ENCODE results near the gene MRPS22. TPM values are rescaled to one million over a fixed set of nuclear protein-coding genes. Genes with fewer than 3 reads are reported as not detected.

The MRPS22 gene
- total and polyA plus RNA-seq, 5 donors from 2014 or later: 29.8 to 55.2 (median 45.7) TPM

GRCh38 chr3:139307601-139308555 lies 35.9 kb upstream of the MRPS22 start:
- H3K4me3 ChIP-seq (ENCODE audit: low read depth, low read length): no peak overlapping the region
- Mint-ChIP-seq H3K27me3 (no peaks in the 10 kb centered on the region), H3K4me3 (no peak overlapping the region), H3K36me3 (no peaks in the 10 kb centered on the region), H3K27ac (no peak overlapping the region), H3K9me3 (peaks cover 0 to 3% (median 0%) of the 10 kb centered on the region in 7 donors), H3K4me1 (no peaks in the 10 kb centered on the region)
- H3K36me3 ChIP-seq (ENCODE audit: control insufficient read depth, insufficient read depth, low read length): no peaks in the 10 kb centered on the region
- no peaks in the 10 kb centered on the region for H3K27me3 ChIP-seq (ENCODE audit: control insufficient read depth, insufficient read depth, low read length)
- H3K9me3 ChIP-seq (ENCODE audit: control insufficient read depth in 2 of 2, low read length in 2 of 2): no peaks in the 10 kb centered on the region
- ATAC-seq (ENCODE audit: low read depth in 2 of 2) (no peak), DNase-seq (no peak)
- no peaks in the 10 kb centered on the region for H3K4me1 ChIP-seq (ENCODE audit: control insufficient read depth, insufficient read depth, low read length, poor library complexity, severe bottlenecking)
- H3K27ac ChIP-seq (ENCODE audit: insufficient read depth, low read length, poor library complexity, severe bottlenecking): no peak overlapping the region

GRCh38 chr3:139308560-139308959 lies 35.3 kb upstream of the MRPS22 start:
- no peak overlapping the region for H3K4me3 Mint-ChIP-seq
- H3K4me3 ChIP-seq (ENCODE audit: low read depth, low read length): no peak overlapping the region
- no peaks in the 10 kb centered on the region for H3K4me1 Mint-ChIP-seq
- no peaks in the 10 kb centered on the region for H3K9me3 ChIP-seq (ENCODE audit: control insufficient read depth in 2 of 2, low read length in 2 of 2)
- no peaks in the 10 kb centered on the region for H3K4me1 ChIP-seq (ENCODE audit: control insufficient read depth, insufficient read depth, low read length, poor library complexity, severe bottlenecking)
- peaks cover 0 to 3% (median 0%) of the 10 kb centered on the region in 7 donors for H3K9me3 Mint-ChIP-seq
- DNase-seq (no peak), ATAC-seq (ENCODE audit: low read depth in 2 of 2) (no peak)
- H3K27me3 ChIP-seq (ENCODE audit: control insufficient read depth, insufficient read depth, low read length): no peaks in the 10 kb centered on the region
- no peak overlapping the region for H3K27ac Mint-ChIP-seq
- H3K27ac ChIP-seq (ENCODE audit: insufficient read depth, low read length, poor library complexity, severe bottlenecking): no peak overlapping the region
- no peaks in the 10 kb centered on the region for H3K36me3 Mint-ChIP-seq
- H3K27me3 Mint-ChIP-seq: no peaks in the 10 kb centered on the region
- no peaks in the 10 kb centered on the region for H3K36me3 ChIP-seq (ENCODE audit: control insufficient read depth, insufficient read depth, low read length)

- ATAC-seq (ENCODE audit: low read depth in 2 of 2) (no peak), DNase-seq (no peak)
- no peak overlapping the region for H3K27ac Mint-ChIP-seq
- Histone ChIP-seq H3K36me3 (ENCODE audit: control insufficient read depth, insufficient read depth, low read length) (no peaks in the 10 kb centered on the region), H3K27ac (ENCODE audit: insufficient read depth, low read length, poor library complexity, severe bottlenecking) (no peak overlapping the region), H3K4me1 (ENCODE audit: control insufficient read depth, insufficient read depth, low read length, poor library complexity, severe bottlenecking) (no peaks in the 10 kb centered on the region), H3K9me3 (ENCODE audit: control insufficient read depth in 2 of 2, low read length in 2 of 2) (no peaks in the 10 kb centered on the region), H3K4me3 (ENCODE audit: low read depth, low read length) (no peak overlapping the region), H3K27me3 (ENCODE audit: control insufficient read depth, insufficient read depth, low read length) (no peaks in the 10 kb centered on the region)
- no peaks in the 10 kb centered on the region for H3K27me3 Mint-ChIP-seq
- peaks cover 0 to 3% (median 0%) of the 10 kb centered on the region in 7 donors for H3K9me3 Mint-ChIP-seq
- H3K36me3 Mint-ChIP-seq: no peaks in the 10 kb centered on the region
- no peak overlapping the region for H3K4me3 Mint-ChIP-seq
- no peaks in the 10 kb centered on the region for H3K4me1 Mint-ChIP-seq
These were observed 34.7 kb upstream of the MRPS22 start for GRCh38 chr3:139309061-139309591.

GRCh38 chr3:139309880-139310279 lies 33.9 kb upstream of the MRPS22 start:
- no peak overlapping the region for H3K4me3 Mint-ChIP-seq
- Histone ChIP-seq H3K27ac (ENCODE audit: insufficient read depth, low read length, poor library complexity, severe bottlenecking) (no peak overlapping the region), H3K4me3 (ENCODE audit: low read depth, low read length) (no peak overlapping the region), H3K4me1 (ENCODE audit: control insufficient read depth, insufficient read depth, low read length, poor library complexity, severe bottlenecking) (no peaks in the 10 kb centered on the region), H3K36me3 (ENCODE audit: control insufficient read depth, insufficient read depth, low read length) (no peaks in the 10 kb centered on the region), H3K27me3 (ENCODE audit: control insufficient read depth, insufficient read depth, low read length) (no peaks in the 10 kb centered on the region), H3K9me3 (ENCODE audit: control insufficient read depth in 2 of 2, low read length in 2 of 2) (no peaks in the 10 kb centered on the region)
- H3K9me3 Mint-ChIP-seq: peaks cover 0 to 3% (median 0%) of the 10 kb centered on the region in 7 donors
- H3K27me3 Mint-ChIP-seq: no peaks in the 10 kb centered on the region
- no peaks in the 10 kb centered on the region for H3K36me3 Mint-ChIP-seq
- H3K4me1 Mint-ChIP-seq: no peaks in the 10 kb centered on the region
- ATAC-seq (ENCODE audit: low read depth in 2 of 2) (no peak), DNase-seq (no peak)
- no peak overlapping the region for H3K27ac Mint-ChIP-seq

- H3K27ac Mint-ChIP-seq: no peak overlapping the region
- Histone ChIP-seq H3K9me3 (ENCODE audit: control insufficient read depth in 2 of 2, low read length in 2 of 2) (no peaks in the 10 kb centered on the region), H3K27me3 (ENCODE audit: control insufficient read depth, insufficient read depth, low read length) (no peaks in the 10 kb centered on the region), H3K36me3 (ENCODE audit: control insufficient read depth, insufficient read depth, low read length) (no peaks in the 10 kb centered on the region), H3K4me1 (ENCODE audit: control insufficient read depth, insufficient read depth, low read length, poor library complexity, severe bottlenecking) (no peaks in the 10 kb centered on the region), H3K4me3 (ENCODE audit: low read depth, low read length) (no peak overlapping the region), H3K27ac (ENCODE audit: insufficient read depth, low read length, poor library complexity, severe bottlenecking) (no peak overlapping the region)
- H3K4me1 Mint-ChIP-seq: no peaks in the 10 kb centered on the region
- ATAC-seq (ENCODE audit: low read depth in 2 of 2) (no peak), DNase-seq (no peak)
- H3K27me3 Mint-ChIP-seq: no peaks in the 10 kb centered on the region
- H3K36me3 Mint-ChIP-seq: no peaks in the 10 kb centered on the region
- H3K4me3 Mint-ChIP-seq: no peak overlapping the region
- H3K9me3 Mint-ChIP-seq: peaks cover 0 to 3% (median 0%) of the 10 kb centered on the region in 7 donors
These were observed 33.3 kb upstream of the MRPS22 start for GRCh38 chr3:139310474-139310933.

GRCh38 chr3:139311557-139311956 lies 32.3 kb upstream of the MRPS22 start:
- H3K27ac ChIP-seq (ENCODE audit: insufficient read depth, low read length, poor library complexity, severe bottlenecking): no peak overlapping the region
- H3K27me3 ChIP-seq (ENCODE audit: control insufficient read depth, insufficient read depth, low read length): no peaks in the 10 kb centered on the region
- H3K4me3 ChIP-seq (ENCODE audit: low read depth, low read length): no peak overlapping the region
- no peaks in the 10 kb centered on the region for H3K36me3 ChIP-seq (ENCODE audit: control insufficient read depth, insufficient read depth, low read length)
- ATAC-seq (ENCODE audit: low read depth in 2 of 2) (no peak), DNase-seq (no peak)
- no peaks in the 10 kb centered on the region for H3K4me1 Mint-ChIP-seq
- peaks cover 0 to 3% (median 0%) of the 10 kb centered on the region in 7 donors for H3K9me3 Mint-ChIP-seq
- no peak overlapping the region for H3K4me3 Mint-ChIP-seq
- no peaks in the 10 kb centered on the region for H3K27me3 Mint-ChIP-seq
- H3K27ac Mint-ChIP-seq: no peak overlapping the region
- H3K36me3 Mint-ChIP-seq: no peaks in the 10 kb centered on the region
- no peaks in the 10 kb centered on the region for H3K9me3 ChIP-seq (ENCODE audit: control insufficient read depth in 2 of 2, low read length in 2 of 2)
- H3K4me1 ChIP-seq (ENCODE audit: control insufficient read depth, insufficient read depth, low read length, poor library complexity, severe bottlenecking): no peaks in the 10 kb centered on the region

GRCh38 chr3:139312416-139312815 lies 31.4 kb upstream of the MRPS22 start:
- DNase-seq (no peak), ATAC-seq (ENCODE audit: low read depth in 2 of 2) (no peak)
- Mint-ChIP-seq H3K36me3 (no peaks in the 10 kb centered on the region), H3K4me1 (no peaks in the 10 kb centered on the region), H3K9me3 (peaks cover 0 to 2% (median 0%) of the 10 kb centered on the region in 7 donors), H3K4me3 (no peak overlapping the region), H3K27ac (no peak overlapping the region), H3K27me3 (no peaks in the 10 kb centered on the region)
- no peak overlapping the region for H3K27ac ChIP-seq (ENCODE audit: insufficient read depth, low read length, poor library complexity, severe bottlenecking)
- no peak overlapping the region for H3K4me3 ChIP-seq (ENCODE audit: low read depth, low read length)
- no peaks in the 10 kb centered on the region for H3K36me3 ChIP-seq (ENCODE audit: control insufficient read depth, insufficient read depth, low read length)
- H3K4me1 ChIP-seq (ENCODE audit: control insufficient read depth, insufficient read depth, low read length, poor library complexity, severe bottlenecking): no peaks in the 10 kb centered on the region
- H3K9me3 ChIP-seq (ENCODE audit: control insufficient read depth in 2 of 2, low read length in 2 of 2): no peaks in the 10 kb centered on the region
- H3K27me3 ChIP-seq (ENCODE audit: control insufficient read depth, insufficient read depth, low read length): no peaks in the 10 kb centered on the region

All from CD4-positive, CD25-positive, alpha-beta regulatory T cell (primary cell).